HG02623 (cell line): Measurements from ENCODE around the gene ERG.

Experiments
- ATAC-seq: cut with Tn5 transposase; IDR thresholded peaks from one replicate; pipeline ENCODE4 v1.9.1; 2021; ENCODE audit warnings: moderate library complexity; ENCODE audit not compliant: unreplicated experiment

The ERG gene

GRCh38 chr21:38396325-38396724 is 102.0 kb downstream of the ERG start:
- no peak for ATAC-seq

DNA sequence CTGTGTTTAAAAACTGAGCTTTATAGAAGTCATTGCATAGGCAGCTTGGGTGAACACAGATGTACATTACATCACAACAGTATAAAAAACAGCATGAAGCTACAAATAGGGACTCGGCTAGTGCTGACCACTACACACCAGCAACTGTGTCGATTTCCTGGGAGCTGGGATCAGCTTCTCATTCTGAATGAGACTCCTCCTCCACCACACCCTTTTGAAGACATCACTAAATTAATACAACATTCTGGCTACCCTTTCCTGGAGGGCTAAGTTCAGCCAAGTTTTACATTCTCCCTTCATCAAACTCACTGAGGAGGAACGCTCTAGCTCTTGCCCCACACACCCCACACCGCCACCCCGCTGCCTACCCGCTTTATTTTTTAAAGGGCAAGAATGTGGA is 102.7 kb downstream of the ERG start:
- ATAC-seq, result no peak

DNA sequence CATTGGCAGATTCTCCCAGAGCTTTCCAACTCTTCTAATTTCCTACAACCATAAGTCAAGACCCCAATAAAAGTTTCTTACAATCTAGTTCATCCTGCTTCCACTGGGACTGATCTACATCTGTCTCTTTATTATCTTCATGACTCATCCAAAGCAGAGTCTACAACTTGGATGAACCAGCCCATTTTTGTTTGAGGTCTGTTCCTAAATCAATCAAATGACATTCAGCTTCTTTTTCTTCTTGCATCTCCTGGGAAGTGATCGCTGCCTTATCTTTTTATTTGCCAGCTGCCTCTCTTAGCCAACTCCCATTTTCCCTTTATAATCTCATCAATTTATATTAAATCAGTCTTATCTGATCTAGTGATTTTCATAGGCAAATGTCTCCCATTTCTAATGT is 105.6 kb downstream of the ERG start:
- no peak for ATAC-seq

DNA sequence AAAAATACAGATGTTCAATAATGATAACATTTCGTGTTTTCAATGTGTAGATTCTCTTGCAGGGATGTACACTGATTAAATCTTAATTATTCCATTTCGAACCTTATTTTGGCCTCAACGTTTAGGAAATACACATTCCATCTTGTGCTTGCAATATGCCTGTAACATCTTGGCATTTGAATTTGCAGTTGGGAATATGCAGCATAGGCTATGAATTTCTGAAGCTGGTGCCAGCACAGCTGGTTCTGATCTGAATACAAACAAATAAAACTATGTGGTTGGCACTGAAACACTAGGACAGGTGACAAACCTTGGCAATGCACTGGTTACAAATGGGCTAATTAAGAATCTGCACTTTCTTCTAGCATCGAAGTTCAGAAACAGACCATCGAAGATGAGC is 108.4 kb downstream of the ERG start:
- no peak for ATAC-seq

- ATAC-seq, result no peak
Observed at GRCh38 chr21:38389354-38389676, 109.0 kb downstream of the ERG start.

GRCh38 chr21:38388647-38389353 is 109.5 kb downstream of the ERG start:
- ATAC-seq, result no peak

- no peak for ATAC-seq
Observed at GRCh38 chr21:38388203-38388602, 110.1 kb downstream of the ERG start.

- no peak for ATAC-seq
Observed at GRCh38 chr21:38386967-38387366, 111.3 kb downstream of the ERG start.

GRCh38 chr21:38385427-38386175 is 112.7 kb downstream of the ERG start:
- no peak for ATAC-seq

DNA sequence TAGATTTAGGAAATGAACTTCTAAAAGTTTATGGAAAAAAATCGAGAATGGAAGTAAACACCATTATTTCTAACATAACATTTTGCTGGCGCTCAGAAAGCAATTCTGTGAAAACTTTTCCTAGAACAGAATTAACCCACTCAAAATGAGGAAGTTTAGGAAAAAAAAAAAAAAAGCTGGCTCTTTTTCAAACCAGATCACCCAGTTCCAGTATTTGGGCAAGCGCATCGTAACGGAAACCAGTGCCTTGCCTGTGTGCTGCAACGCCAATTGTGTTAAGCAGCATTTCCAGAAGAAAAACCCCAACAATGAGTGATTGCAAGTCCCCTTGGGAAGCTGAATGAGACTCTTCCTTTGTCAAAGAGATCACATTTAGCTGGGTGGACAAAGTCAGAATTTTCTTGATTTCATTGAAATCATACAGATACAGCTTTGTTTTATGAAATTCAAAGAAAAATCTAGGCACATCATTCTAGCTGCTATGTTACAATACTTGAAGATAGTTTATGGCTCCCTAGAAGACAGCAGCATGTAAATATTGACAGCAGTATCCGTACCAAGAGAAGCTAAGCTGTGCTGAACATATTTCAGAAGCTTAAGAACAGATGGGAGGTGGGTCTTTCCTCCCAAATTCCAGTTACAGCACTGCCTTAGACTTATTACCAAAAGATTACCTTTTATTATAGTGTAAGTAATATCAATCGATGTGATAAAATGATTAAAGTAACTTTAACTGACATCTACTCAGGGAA is 113.4 kb downstream of the ERG start:
- no peak for ATAC-seq

- ATAC-seq, result no peak
Observed at GRCh38 chr21:38384238-38384560, 114.1 kb downstream of the ERG start.

GRCh38 chr21:38383411-38384237 is 114.7 kb downstream of the ERG start:
- ATAC-seq, result no peak

DNA sequence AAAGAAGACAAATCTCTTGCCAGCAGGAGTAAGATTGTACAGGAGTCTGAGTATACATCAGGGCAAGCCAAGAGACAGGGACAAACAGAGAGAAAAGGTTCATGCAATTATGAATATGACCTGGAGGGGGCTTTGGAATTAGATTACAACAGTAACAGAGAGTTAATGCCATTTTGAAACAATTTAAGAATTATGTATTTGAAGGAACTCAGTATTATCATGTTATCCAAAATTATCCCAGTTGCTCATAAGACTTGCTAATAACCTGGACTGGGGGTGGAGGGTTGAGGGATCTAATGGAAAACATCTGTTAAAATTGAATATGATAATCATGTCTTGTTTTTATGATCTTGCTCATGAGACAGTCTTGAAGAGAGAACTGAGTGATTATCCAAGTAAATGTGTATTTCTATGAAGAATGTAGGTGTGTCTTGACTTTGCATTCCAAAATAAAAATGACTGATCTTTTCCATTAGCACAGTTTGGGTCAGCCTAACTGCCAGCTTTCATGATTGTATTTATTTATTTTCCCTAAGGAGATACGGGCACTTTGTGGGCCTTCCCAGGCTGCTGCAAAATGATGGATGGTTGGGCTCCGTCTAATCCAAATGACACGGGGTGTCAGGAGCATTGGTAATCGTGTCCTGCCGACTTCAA is 117.7 kb downstream of the ERG start:
- no peak for ATAC-seq

DNA sequence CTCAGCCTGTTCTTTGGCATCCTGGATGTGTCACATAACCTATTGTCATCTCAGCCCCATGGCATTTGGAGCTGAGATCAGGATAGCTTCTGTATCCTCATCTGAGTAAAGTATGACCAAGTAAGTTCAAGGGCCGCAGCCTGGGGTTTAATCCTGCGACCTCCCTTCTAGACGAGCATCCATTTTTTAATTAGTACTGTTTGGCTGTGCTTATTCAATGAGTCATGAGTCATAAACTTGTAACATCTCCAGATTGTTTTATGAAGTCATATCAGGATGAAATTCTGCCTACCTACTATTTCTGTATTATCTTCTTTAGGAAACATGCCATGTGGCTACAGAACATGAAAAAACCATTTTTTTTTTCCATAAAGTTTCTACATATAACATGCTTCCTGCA is 119.1 kb downstream of the ERG start:
- ATAC-seq, result no peak

GRCh38 chr21:38377165-38378088 is 120.8 kb downstream of the ERG start:
- no peak for ATAC-seq

- ATAC-seq, result no peak
Observed at GRCh38 chr21:38376693-38377092, 121.6 kb downstream of the ERG start.

GRCh38 chr21:38376235-38376634 is 122.0 kb downstream of the ERG start:
- no peak for ATAC-seq

- ATAC-seq, result no peak
Observed at GRCh38 chr21:38367646-38368045, 130.6 kb downstream of the ERG start.

DNA sequence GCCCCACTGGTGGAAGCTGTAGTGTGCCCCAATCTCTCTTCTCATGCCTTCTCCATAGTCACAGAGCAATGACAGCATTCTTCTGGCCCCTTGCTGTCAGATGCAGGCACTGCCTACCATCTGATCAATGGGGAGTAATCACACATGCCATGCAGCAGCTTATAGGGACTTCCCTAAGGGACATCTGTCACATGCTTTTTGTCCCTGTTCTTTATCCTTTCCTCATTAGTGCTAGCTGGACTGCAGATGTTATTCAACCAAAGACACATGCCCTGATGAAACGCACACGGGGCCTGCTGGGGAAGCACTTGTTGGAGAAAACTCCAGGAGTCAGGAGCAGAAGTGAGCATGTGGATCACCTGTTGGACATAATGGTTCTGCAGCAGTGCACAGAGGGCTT is 132.8 kb downstream of the ERG start:
- ATAC-seq, result no peak

DNA sequence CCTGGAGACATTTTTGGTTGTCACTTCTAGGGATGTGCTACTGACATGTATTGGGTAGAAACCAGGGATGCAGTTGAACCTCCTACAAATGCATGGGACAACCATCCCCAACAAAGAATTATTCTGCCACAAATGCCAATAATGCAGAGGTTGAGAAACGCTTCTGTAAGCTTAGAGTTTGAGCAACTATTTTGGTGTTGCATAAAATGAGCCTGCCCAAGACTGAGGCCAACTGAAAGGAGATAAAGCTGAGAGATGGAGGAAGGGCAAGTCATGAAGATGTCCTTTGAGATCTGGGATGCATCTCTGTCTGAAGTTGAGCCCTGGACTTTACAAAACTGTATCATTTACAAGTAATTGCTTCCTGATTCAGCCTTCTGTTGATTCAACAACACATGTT is 134.6 kb downstream of the ERG start:
- ATAC-seq, result no peak
